ENCODE data around the gene MDC1. TPM values are rescaled to one million over a fixed set of nuclear protein-coding genes. Genes with fewer than 3 reads are reported as not detected.

Gene MDC1
- polyA plus RNA-seq, 1 of the 3 experiments (the other 2 are of a cell fraction) = 10.4 TPM

DNA sequence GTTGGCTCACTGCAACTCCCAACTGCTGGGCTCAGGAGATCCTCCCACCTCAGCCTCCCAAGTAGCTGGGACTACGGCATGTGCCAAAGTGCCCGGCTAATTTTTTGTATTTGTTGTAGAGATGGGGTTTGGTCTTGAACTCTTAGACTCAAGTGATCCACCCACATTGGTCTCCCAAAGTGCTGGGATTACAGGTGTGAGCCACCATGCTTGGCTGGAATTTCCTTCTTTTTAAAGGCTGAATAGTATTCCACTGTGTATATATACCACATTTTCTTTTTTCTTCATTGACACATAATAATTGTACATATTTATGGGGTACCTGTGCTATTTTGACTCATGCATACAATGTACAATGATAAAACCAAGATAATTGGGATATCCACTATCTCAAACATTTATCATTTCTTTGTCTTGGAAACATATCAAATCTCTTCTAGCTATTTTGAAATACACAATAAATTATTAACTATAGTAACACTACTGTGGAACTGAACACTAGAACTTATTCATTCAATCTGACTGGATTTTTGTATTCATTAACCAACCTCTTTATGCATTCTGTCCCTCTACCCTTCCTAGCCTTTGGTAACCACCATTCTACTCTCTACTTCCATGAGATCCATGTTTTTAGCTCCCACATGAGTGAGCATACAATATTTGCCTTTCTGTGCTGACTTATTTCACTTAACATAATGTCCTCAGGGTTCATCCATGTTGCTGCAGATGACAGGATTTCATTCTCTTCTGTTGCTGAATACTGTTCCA lies 7.8 kb downstream of the MDC1 start:
- H3K4me2 ChIP-seq = no peak overlapping the region
- no peak for TF ChIP-seq TEAD4 (IDR thresholded peaks at IDR 0.05; ENCODE audit: borderline replicate concordance, insufficient read depth)
- no peak for TF ChIP-seq NRF1 (IDR thresholded peaks at IDR 0.05; ENCODE audit: low read depth, low read length)
- TF ChIP-seq EP300 (IDR thresholded peaks at IDR 0.05; ENCODE audit: borderline replicate concordance in 1 of 2, low read depth in 1 of 2, low read length in 1 of 2) = no peak
- TF ChIP-seq RFX5 (IDR thresholded peaks at IDR 0.05; ENCODE audit: low read length) = no peak
- TF ChIP-seq, protein P1, sequence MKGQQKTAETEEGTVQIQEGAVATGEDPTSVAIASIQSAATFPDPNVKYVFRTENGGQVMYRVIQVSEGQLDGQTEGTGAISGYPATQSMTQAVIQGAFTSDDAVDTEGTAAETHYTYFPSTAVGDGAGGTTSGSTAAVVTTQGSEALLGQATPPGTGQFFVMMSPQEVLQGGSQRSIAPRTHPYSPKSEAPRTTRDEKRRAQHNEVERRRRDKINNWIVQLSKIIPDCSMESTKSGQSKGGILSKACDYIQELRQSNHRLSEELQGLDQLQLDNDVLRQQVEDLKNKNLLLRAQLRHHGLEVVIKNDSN (IDR thresholded peaks at IDR 0.05; ENCODE audit: borderline replicate concordance, low read depth) = no peak
- TF ChIP-seq, protein P2, sequence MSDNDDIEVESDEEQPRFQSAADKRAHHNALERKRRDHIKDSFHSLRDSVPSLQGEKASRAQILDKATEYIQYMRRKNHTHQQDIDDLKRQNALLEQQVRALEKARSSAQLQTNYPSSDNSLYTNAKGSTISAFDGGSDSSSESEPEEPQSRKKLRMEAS (IDR thresholded peaks at IDR 0.05; ENCODE audit: low read depth) = no peak
- TF ChIP-seq, protein P3, sequence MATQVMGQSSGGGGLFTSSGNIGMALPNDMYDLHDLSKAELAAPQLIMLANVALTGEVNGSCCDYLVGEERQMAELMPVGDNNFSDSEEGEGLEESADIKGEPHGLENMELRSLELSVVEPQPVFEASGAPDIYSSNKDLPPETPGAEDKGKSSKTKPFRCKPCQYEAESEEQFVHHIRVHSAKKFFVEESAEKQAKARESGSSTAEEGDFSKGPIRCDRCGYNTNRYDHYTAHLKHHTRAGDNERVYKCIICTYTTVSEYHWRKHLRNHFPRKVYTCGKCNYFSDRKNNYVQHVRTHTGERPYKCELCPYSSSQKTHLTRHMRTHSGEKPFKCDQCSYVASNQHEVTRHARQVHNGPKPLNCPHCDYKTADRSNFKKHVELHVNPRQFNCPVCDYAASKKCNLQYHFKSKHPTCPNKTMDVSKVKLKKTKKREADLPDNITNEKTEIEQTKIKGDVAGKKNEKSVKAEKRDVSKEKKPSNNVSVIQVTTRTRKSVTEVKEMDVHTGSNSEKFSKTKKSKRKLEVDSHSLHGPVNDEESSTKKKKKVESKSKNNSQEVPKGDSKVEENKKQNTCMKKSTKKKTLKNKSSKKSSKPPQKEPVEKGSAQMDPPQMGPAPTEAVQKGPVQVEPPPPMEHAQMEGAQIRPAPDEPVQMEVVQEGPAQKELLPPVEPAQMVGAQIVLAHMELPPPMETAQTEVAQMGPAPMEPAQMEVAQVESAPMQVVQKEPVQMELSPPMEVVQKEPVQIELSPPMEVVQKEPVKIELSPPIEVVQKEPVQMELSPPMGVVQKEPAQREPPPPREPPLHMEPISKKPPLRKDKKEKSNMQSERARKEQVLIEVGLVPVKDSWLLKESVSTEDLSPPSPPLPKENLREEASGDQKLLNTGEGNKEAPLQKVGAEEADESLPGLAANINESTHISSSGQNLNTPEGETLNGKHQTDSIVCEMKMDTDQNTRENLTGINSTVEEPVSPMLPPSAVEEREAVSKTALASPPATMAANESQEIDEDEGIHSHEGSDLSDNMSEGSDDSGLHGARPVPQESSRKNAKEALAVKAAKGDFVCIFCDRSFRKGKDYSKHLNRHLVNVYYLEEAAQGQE (IDR thresholded peaks at IDR 0.05; ENCODE audit: low read depth, low read length) = no peak
- TF ChIP-seq SMC3 (IDR thresholded peaks at IDR 0.05; ENCODE audit: low read depth, low read length) = no peak
- TF ChIP-seq FOXJ3 (CRISPR knock-in tag; IDR thresholded peaks at IDR 0.05) = no peak
- no peak for TF ChIP-seq TAF1 (IDR thresholded peaks at IDR 0.05; ENCODE audit: borderline replicate concordance, low read depth, low read length)
- no peak for TF ChIP-seq MXI1 (IDR thresholded peaks at IDR 0.05; ENCODE audit: low read depth, low read length)
- no peak for TF ChIP-seq RAD21 (IDR thresholded peaks at IDR 0.05; ENCODE audit: low read length)
- TF ChIP-seq MEF2A (IDR thresholded peaks at IDR 0.05; ENCODE audit: borderline replicate concordance, low read depth) = no peak
- TF ChIP-seq, protein P4, sequence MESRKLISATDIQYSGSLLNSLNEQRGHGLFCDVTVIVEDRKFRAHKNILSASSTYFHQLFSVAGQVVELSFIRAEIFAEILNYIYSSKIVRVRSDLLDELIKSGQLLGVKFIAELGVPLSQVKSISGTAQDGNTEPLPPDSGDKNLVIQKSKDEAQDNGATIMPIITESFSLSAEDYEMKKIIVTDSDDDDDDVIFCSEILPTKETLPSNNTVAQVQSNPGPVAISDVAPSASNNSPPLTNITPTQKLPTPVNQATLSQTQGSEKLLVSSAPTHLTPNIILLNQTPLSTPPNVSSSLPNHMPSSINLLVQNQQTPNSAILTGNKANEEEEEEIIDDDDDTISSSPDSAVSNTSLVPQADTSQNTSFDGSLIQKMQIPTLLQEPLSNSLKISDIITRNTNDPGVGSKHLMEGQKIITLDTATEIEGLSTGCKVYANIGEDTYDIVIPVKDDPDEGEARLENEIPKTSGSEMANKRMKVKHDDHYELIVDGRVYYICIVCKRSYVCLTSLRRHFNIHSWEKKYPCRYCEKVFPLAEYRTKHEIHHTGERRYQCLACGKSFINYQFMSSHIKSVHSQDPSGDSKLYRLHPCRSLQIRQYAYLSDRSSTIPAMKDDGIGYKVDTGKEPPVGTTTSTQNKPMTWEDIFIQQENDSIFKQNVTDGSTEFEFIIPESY (IDR thresholded peaks at IDR 0.05; ENCODE audit: borderline replicate concordance, low read depth) = no peak
- TF ChIP-seq SIN3A (IDR thresholded peaks at IDR 0.05; ENCODE audit: borderline replicate concordance, low read depth, low read length) = no peak
- TF ChIP-seq RXRA (IDR thresholded peaks at IDR 0.05; ENCODE audit: borderline replicate concordance, low read depth) = no peak
- TF ChIP-seq EZH2phosphoT487 (IDR thresholded peaks at IDR 0.05; ENCODE audit: borderline replicate concordance, low read depth) = no peak
- TF ChIP-seq, protein P5, sequence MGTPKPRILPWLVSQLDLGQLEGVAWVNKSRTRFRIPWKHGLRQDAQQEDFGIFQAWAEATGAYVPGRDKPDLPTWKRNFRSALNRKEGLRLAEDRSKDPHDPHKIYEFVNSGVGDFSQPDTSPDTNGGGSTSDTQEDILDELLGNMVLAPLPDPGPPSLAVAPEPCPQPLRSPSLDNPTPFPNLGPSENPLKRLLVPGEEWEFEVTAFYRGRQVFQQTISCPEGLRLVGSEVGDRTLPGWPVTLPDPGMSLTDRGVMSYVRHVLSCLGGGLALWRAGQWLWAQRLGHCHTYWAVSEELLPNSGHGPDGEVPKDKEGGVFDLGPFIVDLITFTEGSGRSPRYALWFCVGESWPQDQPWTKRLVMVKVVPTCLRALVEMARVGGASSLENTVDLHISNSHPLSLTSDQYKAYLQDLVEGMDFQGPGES (IDR thresholded peaks at IDR 0.05; ENCODE audit: low read depth, low read length) = no peak
- TF ChIP-seq RCOR1 (IDR thresholded peaks at IDR 0.05; ENCODE audit: low read length) = no peak
- TF ChIP-seq JUND (IDR thresholded peaks at IDR 0.05) = no peak

More for the DNA sequence above, 7.8 kb downstream of the MDC1 start:
- DNase-seq = no peak
- Histone ChIP-seq H3K4me1 (ENCODE audit: control insufficient read depth in 1 of 2, insufficient read depth in 2 of 2, low read depth in 1 of 2, low read length in 1 of 2) (no peaks in the 10 kb centered on the region), H3F3A (replicated peaks; ENCODE audit: insufficient read depth) (peaks cover 5% of the 10 kb centered on the region), H3K9me3 (no peaks in the 10 kb centered on the region), H2AFZ (ENCODE audit: low read depth) (no peak overlapping the region), H3K27me3 (ENCODE audit: insufficient read depth) (no peaks in the 10 kb centered on the region), H3K9ac (no peak overlapping the region), H3K9me2 (no peaks in the 10 kb centered on the region), H3K36me3 (replicated peaks in 1 of 2; ENCODE audit: control insufficient read depth in 1 of 2, insufficient read depth in 2 of 2, low read length in 1 of 2) (peaks cover 31 to 41% of the 10 kb centered on the region in 2 experiments), H3K79me2 (ENCODE audit: insufficient read depth) (no peaks in the 10 kb centered on the region), H3K4me3 (ENCODE audit: low read depth in 2 of 2, low read length in 1 of 2) (no peak overlapping the region), H3K27ac (ENCODE audit: low read depth in 2 of 2, low read length in 1 of 2) (no peak overlapping the region), H4K20me1 (ENCODE audit: insufficient read depth) (no peaks in the 10 kb centered on the region)
- ChIA-PET POLR2A (interaction anchor here (0.6 kb wide), 1 partner anchor 19 kb away, joined by 3 read pairs; no protein-coding TSS in a partner anchor), CTCF (interaction anchor here (42.4 kb wide), 1 partner anchor 24 kb away, joined by 838 read pairs; the partner anchor contains the start of genes DHX16, NRM and PPP1R18)
- WGBS (ENCODE audit: low lambda C conversion rate) = 100% methylated on average over 1 of the region's 2 CpGs

Measured in SK-N-SH (cell line).